Suppressor macrophage (primary cell): ENCODE measurements around the gene PDSS2.

Experiments used
- DNase-seq, 4 experiments: peaks; one replicate each; pipeline ENCODE4 v3.0.0-alpha.2; 2020 to 2022

PDSS2 gene

GRCh38 chr6:107264357-107264840 is 195.0 kb downstream of the PDSS2 start:
- DNase-seq: no peak

GRCh38 chr6:107259951-107260350 is 199.4 kb downstream of the PDSS2 start:
- DNase-seq: no peak

GRCh38 chr6:107248147-107248546 is 211.2 kb downstream of the PDSS2 start:
- DNase-seq: no peak

GRCh38 chr6:107246972-107247615 is 212.3 kb downstream of the PDSS2 start:
- DNase-seq: no peak

- no peak for DNase-seq
Measured at GRCh38 chr6:107246249-107246971, 213.0 kb downstream of the PDSS2 start.

- DNase-seq: no peak
Measured at GRCh38 chr6:107244742-107245480, 214.5 kb downstream of the PDSS2 start.

GRCh38 chr6:107244082-107244741 is 215.2 kb downstream of the PDSS2 start:
- DNase-seq: no peak

GRCh38 chr6:107243471-107243870 is 215.9 kb downstream of the PDSS2 start:
- no peak for DNase-seq

- DNase-seq: no peak
Measured at GRCh38 chr6:107237992-107238660, 221.2 kb downstream of the PDSS2 start.

GRCh38 chr6:107235511-107235910 is 223.9 kb downstream of the PDSS2 start:
- peak in 3 of 4 experiments; percentile 35 to 55 (median 38) for DNase-seq

GRCh38 chr6:107235007-107235406 is 224.4 kb downstream of the PDSS2 start:
- no peak for DNase-seq

- no peak for DNase-seq
Measured at GRCh38 chr6:107231243-107231642, 228.1 kb downstream of the PDSS2 start.

- no peak for DNase-seq
Measured at GRCh38 chr6:107230448-107230847, 228.9 kb downstream of the PDSS2 start.

GRCh38 chr6:107230024-107230423 is 229.3 kb downstream of the PDSS2 start:
- no peak for DNase-seq

GRCh38 chr6:107228754-107229153 is 230.6 kb downstream of the PDSS2 start:
- no peak for DNase-seq

GRCh38 chr6:107221519-107221918 is 237.8 kb downstream of the PDSS2 start:
- no peak for DNase-seq

GRCh38 chr6:107219851-107220250 is 239.5 kb downstream of the PDSS2 start:
- no peak for DNase-seq

GRCh38 chr6:107218142-107218541 is 241.2 kb downstream of the PDSS2 start:
- no peak for DNase-seq

GRCh38 chr6:107217248-107217647 is 242.1 kb downstream of the PDSS2 start:
- no peak for DNase-seq

- no peak for DNase-seq
Measured at GRCh38 chr6:107216197-107216933, 243.0 kb downstream of the PDSS2 start.

- no peak for DNase-seq
Measured at GRCh38 chr6:107215334-107215733, 244.0 kb downstream of the PDSS2 start.

GRCh38 chr6:107214655-107215054 is 244.7 kb downstream of the PDSS2 start:
- no peak for DNase-seq
